Osteoblast (primary cell): Measurements from ENCODE around the gene COX11. TPM values are rescaled to one million over a fixed set of nuclear protein-coding genes. Genes with fewer than 3 reads are reported as not detected.

Source experiments
- DNase-seq: peaks from one replicate; pipeline ENCODE4 v3.0.0; 2011; ENCODE audit warnings: low spot score, mixed read lengths; ENCODE audit not compliant: insufficient read length; ENCODE audit errors: missing footprints
- H2AFZ ChIP-seq: 2 replicates; pipeline ENCODE4 v1.6.0; 2011; ENCODE audit warnings: mild to moderate bottlenecking, low read length
- H3K27ac ChIP-seq: 2 replicates; pipeline ENCODE4 v1.5.1; 2011; ENCODE audit warnings: mild to moderate bottlenecking, low read depth, low read length, moderate library complexity
- H3K27me3 ChIP-seq: 2 replicates; pipeline ENCODE4 v1.6.0; 2012; ENCODE audit warnings: mild to moderate bottlenecking, control low read depth, inconsistent platforms, low read length, moderate library complexity; ENCODE audit not compliant: insufficient read depth
- H3K36me3 ChIP-seq: 2 replicates; pipeline ENCODE4 v1.5.1; 2011; ENCODE audit warnings: mild to moderate bottlenecking, low read length, control low read depth, moderate library complexity; ENCODE audit not compliant: insufficient read depth
- H3K4me1 ChIP-seq: 2 replicates; pipeline ENCODE4 v1.5.1; 2011; ENCODE audit warnings: mild to moderate bottlenecking, low read length, control low read depth, moderate library complexity; ENCODE audit not compliant: insufficient read depth
- H3K4me2 ChIP-seq: 2 replicates; pipeline ENCODE4 v1.6.0; 2011; ENCODE audit warnings: mild to moderate bottlenecking, low read length; ENCODE audit not compliant: insufficient read depth
- H3K4me3 ChIP-seq: fragments of 200-600 bp; sonication (generic); 3 replicates; pipeline ENCODE4 v1.5.1; 2012; ENCODE audit warnings: mild to moderate bottlenecking, low read length, inconsistent platforms; ENCODE audit not compliant: insufficient read depth
- H3K79me2 ChIP-seq: 2 replicates; pipeline ENCODE4 v1.6.0; 2012; ENCODE audit warnings: mild to moderate bottlenecking, low read length, control low read depth, inconsistent platforms; ENCODE audit not compliant: insufficient read depth
- H3K9me3 ChIP-seq: 2 replicates; pipeline ENCODE4 v1.5.1; 2011; ENCODE audit warnings: low read depth, low read length, control low read depth
- H4K20me1 ChIP-seq: 2 replicates; pipeline ENCODE4 v1.6.0; 2012; ENCODE audit warnings: mild to moderate bottlenecking, low read length, control low read depth; ENCODE audit not compliant: insufficient read depth
- total RNA-seq: library from RNA; depleted of rRNA; stranded (reverse); fragments of >200 nt; gene quantifications from 2 replicates; pipeline ENCODE4 v1.2.3, GENCODE V29; 2012
- TF ChIP-seq, protein P1 (sequence below): IDR thresholded peaks from 2 replicates; pipeline ENCODE4 v1.5.1; 2011; ENCODE audit warnings: mild to moderate bottlenecking, low read depth, low read length, moderate library complexity; ENCODE audit errors: extremely low read depth

COX11 gene
- total RNA-seq, 1 donor, result 38.7 TPM

DNA sequence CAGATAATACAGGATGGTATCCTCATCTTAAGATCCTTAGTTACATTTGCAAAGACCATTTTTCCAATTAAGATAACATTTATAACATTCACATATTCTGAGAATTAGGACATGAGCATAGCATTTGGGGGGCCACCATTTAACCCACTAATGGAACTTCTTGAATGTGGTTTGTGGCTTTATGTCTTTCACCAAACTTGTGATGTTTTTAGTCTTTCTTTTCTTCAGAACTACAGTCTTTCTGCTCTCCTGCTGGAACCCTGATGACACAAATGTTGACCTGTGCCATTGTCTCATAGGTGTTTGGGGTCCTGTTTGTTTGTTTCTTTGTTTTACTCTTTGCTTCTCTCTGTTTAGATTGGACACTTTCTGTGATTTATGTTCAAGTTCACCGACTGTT lies 23.2 kb downstream of the COX11 start:
- Histone ChIP-seq H3K4me3 (no peak overlapping the region), H3K4me1 (peaks cover 15% of the 10 kb centered on the region), H3K27me3 (no peaks in the 10 kb centered on the region), H3K79me2 (no peaks in the 10 kb centered on the region), H2AFZ (no peak overlapping the region), H3K4me2 (no peak overlapping the region), H3K36me3 (no peaks in the 10 kb centered on the region), H3K9me3 (no peaks in the 10 kb centered on the region), H4K20me1 (no peaks in the 10 kb centered on the region), H3K27ac (no peak overlapping the region)
- TF ChIP-seq, protein P1, sequence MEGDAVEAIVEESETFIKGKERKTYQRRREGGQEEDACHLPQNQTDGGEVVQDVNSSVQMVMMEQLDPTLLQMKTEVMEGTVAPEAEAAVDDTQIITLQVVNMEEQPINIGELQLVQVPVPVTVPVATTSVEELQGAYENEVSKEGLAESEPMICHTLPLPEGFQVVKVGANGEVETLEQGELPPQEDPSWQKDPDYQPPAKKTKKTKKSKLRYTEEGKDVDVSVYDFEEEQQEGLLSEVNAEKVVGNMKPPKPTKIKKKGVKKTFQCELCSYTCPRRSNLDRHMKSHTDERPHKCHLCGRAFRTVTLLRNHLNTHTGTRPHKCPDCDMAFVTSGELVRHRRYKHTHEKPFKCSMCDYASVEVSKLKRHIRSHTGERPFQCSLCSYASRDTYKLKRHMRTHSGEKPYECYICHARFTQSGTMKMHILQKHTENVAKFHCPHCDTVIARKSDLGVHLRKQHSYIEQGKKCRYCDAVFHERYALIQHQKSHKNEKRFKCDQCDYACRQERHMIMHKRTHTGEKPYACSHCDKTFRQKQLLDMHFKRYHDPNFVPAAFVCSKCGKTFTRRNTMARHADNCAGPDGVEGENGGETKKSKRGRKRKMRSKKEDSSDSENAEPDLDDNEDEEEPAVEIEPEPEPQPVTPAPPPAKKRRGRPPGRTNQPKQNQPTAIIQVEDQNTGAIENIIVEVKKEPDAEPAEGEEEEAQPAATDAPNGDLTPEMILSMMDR, result no peak
- DNase-seq, result no peak

DNA sequence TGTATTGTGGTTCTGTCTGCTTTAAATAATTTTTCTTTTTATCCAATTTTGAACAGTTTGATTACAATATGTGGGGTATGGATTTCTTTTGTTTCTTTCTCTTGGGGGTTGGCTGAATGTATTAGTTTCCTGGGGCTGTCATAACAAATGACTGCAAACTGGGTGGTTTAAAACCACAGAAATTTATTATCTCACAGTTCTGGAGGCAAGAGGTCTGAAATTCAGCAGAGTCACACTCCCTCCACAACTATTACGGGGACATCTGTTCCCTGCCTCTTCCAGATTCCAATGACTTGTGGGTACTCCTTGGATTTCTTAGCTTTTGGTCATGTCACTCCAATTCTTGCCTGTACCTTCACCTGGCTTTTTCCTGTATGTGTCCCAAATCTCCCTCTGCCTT lies 23.7 kb downstream of the COX11 start:
- no peak overlapping the region for H2AFZ ChIP-seq
- H3K4me2 ChIP-seq, result no peak overlapping the region
- H3K27me3 ChIP-seq, result no peaks in the 10 kb centered on the region
- H3K79me2 ChIP-seq, result no peaks in the 10 kb centered on the region
- H4K20me1 ChIP-seq, result no peaks in the 10 kb centered on the region
- H3K27ac ChIP-seq, result no peak overlapping the region
- TF ChIP-seq, protein P1, result no peak
- peaks cover 15% of the 10 kb centered on the region for H3K4me1 ChIP-seq
- no peaks in the 10 kb centered on the region for H3K9me3 ChIP-seq
- H3K36me3 ChIP-seq, result no peaks in the 10 kb centered on the region
- no peak overlapping the region for H3K4me3 ChIP-seq
- DNase-seq, result peak; percentile 69

- H4K20me1 ChIP-seq, result no peaks in the 10 kb centered on the region
- no peak overlapping the region for H3K4me3 ChIP-seq
- H3K27me3 ChIP-seq, result no peaks in the 10 kb centered on the region
- peaks cover 7% of the 10 kb centered on the region for H3K36me3 ChIP-seq
- TF ChIP-seq, protein P1, result no peak
- no peaks in the 10 kb centered on the region for H3K79me2 ChIP-seq
- H3K4me1 ChIP-seq, result peaks cover 2% of the 10 kb centered on the region
- H3K4me2 ChIP-seq, result no peak overlapping the region
- H3K27ac ChIP-seq, result no peak overlapping the region
- no peak for DNase-seq
- no peaks in the 10 kb centered on the region for H3K9me3 ChIP-seq
- H2AFZ ChIP-seq, result no peak overlapping the region
These were observed 27.2 kb downstream of the COX11 start for GRCh38 chr17:54941285-54941684.

DNA sequence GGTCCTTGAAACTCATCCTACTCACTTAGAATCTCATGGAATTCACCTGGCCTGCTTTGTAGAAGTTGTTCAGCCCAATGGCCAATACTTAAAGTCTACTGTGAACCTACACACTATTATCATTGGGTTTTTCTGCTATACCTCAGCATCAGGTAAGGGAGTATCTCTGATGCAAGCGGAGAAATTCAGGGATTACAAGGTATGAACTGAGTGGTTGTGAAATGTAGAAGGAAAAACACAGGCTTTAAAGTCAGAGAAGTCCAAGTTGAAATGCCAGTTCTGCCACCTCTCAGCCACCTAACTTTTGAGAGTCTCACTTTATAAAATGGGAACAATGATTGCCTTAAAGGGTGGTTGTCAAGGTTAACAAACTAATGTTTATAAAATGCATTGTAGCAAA lies 31.0 kb downstream of the COX11 start:
- no peak overlapping the region for H3K27ac ChIP-seq
- H4K20me1 ChIP-seq, result no peaks in the 10 kb centered on the region
- TF ChIP-seq, protein P1, result no peak
- no peak overlapping the region for H3K4me2 ChIP-seq
- no peak for DNase-seq
- H3K36me3 ChIP-seq, result peaks cover 7% of the 10 kb centered on the region
- H2AFZ ChIP-seq, result no peak overlapping the region
- H3K4me3 ChIP-seq, result no peak overlapping the region
- H3K4me1 ChIP-seq, result no peaks in the 10 kb centered on the region
- no peaks in the 10 kb centered on the region for H3K9me3 ChIP-seq
- no peaks in the 10 kb centered on the region for H3K27me3 ChIP-seq
- no peaks in the 10 kb centered on the region for H3K79me2 ChIP-seq
